HL-60 (cell line): ENCODE data around the gene CTSO.

Experiments
- GABPA ChIP-seq: IDR thresholded peaks from 2 replicates; pipeline ENCODE4 v1.6.1; 2012; ENCODE audit warnings: low read depth
- POLR2AphosphoS5 ChIP-seq: IDR thresholded peaks from 2 replicates; pipeline ENCODE4 v1.6.1; 2012; ENCODE audit warnings: low read depth
- TF ChIP-seq, protein P1 (sequence below): IDR thresholded peaks from one replicate; pipeline ENCODE4 v1.5.1; 2011; ENCODE audit warnings: low read length, control low read depth, inconsistent platforms; ENCODE audit not compliant: insufficient read depth
- TF ChIP-seq, protein P2 (sequence below): IDR thresholded peaks from 2 replicates; pipeline ENCODE4 v1.6.1; 2012; ENCODE audit warnings: low read depth; ENCODE audit not compliant: insufficient replicate concordance

DNA sequence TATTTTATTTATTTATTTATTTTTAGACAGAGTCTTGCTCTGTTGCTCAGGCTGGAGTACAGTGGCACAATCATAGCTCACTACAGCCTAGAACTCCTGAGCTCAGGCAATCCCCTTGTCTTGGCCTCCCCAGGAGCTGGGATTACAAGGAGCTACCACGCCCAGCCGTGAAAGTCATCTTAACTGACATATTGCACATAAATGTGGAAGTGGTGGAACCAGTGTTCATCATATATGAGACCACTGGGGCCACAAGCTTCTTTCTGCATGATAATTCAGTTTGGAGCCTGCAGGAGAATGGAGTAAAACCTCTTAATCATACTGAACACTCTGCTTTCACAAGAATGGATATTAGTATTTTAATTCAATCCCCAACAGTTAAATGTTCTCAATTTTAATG lies 12.5 kb upstream of the CTSO start:
- TF ChIP-seq, protein P1, sequence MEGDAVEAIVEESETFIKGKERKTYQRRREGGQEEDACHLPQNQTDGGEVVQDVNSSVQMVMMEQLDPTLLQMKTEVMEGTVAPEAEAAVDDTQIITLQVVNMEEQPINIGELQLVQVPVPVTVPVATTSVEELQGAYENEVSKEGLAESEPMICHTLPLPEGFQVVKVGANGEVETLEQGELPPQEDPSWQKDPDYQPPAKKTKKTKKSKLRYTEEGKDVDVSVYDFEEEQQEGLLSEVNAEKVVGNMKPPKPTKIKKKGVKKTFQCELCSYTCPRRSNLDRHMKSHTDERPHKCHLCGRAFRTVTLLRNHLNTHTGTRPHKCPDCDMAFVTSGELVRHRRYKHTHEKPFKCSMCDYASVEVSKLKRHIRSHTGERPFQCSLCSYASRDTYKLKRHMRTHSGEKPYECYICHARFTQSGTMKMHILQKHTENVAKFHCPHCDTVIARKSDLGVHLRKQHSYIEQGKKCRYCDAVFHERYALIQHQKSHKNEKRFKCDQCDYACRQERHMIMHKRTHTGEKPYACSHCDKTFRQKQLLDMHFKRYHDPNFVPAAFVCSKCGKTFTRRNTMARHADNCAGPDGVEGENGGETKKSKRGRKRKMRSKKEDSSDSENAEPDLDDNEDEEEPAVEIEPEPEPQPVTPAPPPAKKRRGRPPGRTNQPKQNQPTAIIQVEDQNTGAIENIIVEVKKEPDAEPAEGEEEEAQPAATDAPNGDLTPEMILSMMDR, result no peak
- TF ChIP-seq, protein P2, sequence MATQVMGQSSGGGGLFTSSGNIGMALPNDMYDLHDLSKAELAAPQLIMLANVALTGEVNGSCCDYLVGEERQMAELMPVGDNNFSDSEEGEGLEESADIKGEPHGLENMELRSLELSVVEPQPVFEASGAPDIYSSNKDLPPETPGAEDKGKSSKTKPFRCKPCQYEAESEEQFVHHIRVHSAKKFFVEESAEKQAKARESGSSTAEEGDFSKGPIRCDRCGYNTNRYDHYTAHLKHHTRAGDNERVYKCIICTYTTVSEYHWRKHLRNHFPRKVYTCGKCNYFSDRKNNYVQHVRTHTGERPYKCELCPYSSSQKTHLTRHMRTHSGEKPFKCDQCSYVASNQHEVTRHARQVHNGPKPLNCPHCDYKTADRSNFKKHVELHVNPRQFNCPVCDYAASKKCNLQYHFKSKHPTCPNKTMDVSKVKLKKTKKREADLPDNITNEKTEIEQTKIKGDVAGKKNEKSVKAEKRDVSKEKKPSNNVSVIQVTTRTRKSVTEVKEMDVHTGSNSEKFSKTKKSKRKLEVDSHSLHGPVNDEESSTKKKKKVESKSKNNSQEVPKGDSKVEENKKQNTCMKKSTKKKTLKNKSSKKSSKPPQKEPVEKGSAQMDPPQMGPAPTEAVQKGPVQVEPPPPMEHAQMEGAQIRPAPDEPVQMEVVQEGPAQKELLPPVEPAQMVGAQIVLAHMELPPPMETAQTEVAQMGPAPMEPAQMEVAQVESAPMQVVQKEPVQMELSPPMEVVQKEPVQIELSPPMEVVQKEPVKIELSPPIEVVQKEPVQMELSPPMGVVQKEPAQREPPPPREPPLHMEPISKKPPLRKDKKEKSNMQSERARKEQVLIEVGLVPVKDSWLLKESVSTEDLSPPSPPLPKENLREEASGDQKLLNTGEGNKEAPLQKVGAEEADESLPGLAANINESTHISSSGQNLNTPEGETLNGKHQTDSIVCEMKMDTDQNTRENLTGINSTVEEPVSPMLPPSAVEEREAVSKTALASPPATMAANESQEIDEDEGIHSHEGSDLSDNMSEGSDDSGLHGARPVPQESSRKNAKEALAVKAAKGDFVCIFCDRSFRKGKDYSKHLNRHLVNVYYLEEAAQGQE, result no peak
- TF ChIP-seq POLR2AphosphoS5 (no peak), GABPA (no peak)
